ENCODE measurements around the gene NEAT1.

Gene NEAT1

DNA sequence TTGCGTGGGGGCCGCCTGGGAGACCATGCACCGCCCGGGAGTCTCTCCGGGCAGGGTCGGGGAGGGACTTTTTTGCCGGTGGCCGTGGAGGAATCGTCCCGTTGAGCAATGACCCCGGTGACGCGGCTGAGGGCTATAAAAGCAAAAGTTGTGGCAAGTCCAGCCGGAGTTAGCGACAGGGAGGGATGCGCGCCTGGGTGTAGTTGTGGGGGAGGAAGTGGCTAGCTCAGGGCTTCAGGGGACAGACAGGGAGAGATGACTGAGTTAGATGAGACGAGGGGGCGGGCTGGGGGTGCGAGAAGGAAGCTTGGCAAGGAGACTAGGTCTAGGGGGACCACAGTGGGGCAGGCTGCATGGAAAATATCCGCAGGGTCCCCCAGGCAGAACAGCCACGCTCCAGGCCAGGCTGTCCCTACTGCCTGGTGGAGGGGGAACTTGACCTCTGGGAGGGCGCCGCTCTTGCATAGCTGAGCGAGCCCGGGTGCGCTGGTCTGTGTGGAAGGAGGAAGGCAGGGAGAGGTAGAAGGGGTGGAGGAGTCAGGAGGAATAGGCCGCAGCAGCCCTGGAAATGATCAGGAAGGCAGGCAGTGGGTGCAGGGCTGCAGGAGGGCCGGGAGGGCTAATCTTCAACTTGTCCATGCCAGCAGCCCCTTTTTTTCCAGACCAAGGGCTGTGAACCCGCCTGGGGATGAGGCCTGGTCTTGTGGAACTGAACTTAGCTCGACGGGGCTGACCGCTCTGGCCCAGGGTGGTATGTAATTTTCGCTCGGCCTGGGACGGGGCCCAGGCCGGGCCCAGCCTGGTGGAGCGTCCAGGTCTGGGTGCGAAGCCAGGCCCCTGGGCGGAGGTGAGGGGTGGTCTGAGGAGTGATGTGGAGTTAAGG is at the start of gene NEAT1:
Gene NEAT1 (plus strand): TSS at position 166 of the 883 bp plus-strand sequence.
- DNase-seq (ENCODE audit: low read depth) = peak; percentile 97
- TF ChIP-seq, protein P1, sequence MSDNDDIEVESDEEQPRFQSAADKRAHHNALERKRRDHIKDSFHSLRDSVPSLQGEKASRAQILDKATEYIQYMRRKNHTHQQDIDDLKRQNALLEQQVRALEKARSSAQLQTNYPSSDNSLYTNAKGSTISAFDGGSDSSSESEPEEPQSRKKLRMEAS (IDR thresholded peaks at IDR 0.05; ENCODE audit: low read depth, low read length) = peak; percentile 43; the same call in 1 of the 2 replicates
- peak; percentile 75 for TF ChIP-seq MYC (IDR thresholded peaks at IDR 0.05; ENCODE audit: low read depth, low read length)
- TF ChIP-seq POLR2A (IDR thresholded peaks at IDR 0.05; ENCODE audit: extremely low read depth, insufficient read length) = peak; percentile 100
- TF ChIP-seq, protein P2, sequence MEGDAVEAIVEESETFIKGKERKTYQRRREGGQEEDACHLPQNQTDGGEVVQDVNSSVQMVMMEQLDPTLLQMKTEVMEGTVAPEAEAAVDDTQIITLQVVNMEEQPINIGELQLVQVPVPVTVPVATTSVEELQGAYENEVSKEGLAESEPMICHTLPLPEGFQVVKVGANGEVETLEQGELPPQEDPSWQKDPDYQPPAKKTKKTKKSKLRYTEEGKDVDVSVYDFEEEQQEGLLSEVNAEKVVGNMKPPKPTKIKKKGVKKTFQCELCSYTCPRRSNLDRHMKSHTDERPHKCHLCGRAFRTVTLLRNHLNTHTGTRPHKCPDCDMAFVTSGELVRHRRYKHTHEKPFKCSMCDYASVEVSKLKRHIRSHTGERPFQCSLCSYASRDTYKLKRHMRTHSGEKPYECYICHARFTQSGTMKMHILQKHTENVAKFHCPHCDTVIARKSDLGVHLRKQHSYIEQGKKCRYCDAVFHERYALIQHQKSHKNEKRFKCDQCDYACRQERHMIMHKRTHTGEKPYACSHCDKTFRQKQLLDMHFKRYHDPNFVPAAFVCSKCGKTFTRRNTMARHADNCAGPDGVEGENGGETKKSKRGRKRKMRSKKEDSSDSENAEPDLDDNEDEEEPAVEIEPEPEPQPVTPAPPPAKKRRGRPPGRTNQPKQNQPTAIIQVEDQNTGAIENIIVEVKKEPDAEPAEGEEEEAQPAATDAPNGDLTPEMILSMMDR (IDR thresholded peaks at IDR 0.05; ENCODE audit: low read depth, low read length) = no peak
- peak within 1 kb of the TSS; percentile 76 for H3K4me3 ChIP-seq (ENCODE audit: low read depth, low read length)

DNA sequence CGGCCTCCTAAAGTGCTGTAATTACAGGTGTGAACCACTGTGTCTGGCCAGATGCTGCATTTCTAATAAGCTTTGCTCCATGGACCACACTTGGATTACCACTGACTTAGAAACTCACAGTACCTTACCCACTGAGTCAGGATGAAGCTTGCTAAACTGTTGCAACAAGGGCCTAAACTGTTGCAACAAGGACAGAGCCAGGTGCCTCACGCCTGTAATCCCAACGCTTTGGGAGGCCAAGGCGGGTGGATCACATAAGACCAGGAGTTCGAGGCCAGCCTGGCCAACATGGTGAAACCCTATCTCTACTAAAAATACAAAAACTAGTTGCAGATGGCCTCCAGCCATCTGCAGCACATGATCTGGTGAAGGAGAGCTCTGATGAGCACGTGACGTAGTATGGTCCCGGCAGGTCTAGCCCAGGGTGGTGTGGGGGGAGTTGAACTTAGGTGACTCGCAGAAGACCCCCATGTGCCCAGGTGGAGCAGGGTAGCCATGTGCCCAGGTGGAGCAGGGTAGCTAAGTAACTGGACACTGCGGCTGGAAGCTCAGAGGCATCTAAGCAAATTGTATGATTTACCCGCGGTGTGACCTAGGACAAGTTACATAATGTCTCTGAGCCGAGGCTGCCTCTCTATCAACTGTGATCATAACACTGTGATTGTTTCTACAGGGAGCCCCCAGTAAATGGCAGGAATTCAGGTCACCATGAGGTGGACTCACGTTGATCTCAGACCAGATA is 48.6 kb upstream of the NEAT1 start:
- no peak overlapping the region for H3K4me3 ChIP-seq (ENCODE audit: low read depth, low read length)
- TF ChIP-seq POLR2A (IDR thresholded peaks at IDR 0.05; ENCODE audit: extremely low read depth, insufficient read length) (no peak), MYC (IDR thresholded peaks at IDR 0.05; ENCODE audit: low read depth, low read length) (no peak)
- TF ChIP-seq, protein P2 (IDR thresholded peaks at IDR 0.05; ENCODE audit: low read depth, low read length) = no peak
- TF ChIP-seq, protein P1 (IDR thresholded peaks at IDR 0.05; ENCODE audit: low read depth, low read length) = no peak
- DNase-seq (ENCODE audit: low read depth) = no peak

DNA sequence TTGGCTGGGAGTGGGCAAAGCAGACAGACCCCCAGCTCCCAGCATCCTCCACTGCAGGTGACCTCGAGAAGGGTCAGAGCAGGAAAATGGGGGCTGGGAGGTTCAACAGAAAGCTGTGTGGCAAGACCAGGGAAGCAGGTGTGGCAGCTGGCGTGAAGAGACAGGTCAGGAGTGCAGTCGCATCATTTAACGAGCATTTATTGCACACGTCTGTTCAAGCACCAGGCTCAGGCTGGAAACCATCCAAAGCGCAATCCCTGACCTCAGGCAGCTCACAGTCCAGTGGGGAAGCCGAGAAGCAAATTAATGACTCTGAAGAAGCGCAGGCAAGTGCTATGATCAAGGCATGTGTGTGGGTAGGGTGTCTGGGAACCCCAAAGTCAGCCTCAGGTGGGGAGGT is 47.6 kb upstream of the NEAT1 start:
- TF ChIP-seq POLR2A (IDR thresholded peaks at IDR 0.05; ENCODE audit: extremely low read depth, insufficient read length) (no peak), MYC (IDR thresholded peaks at IDR 0.05; ENCODE audit: low read depth, low read length) (no peak)
- TF ChIP-seq, protein P1 (IDR thresholded peaks at IDR 0.05; ENCODE audit: low read depth, low read length) = no peak
- TF ChIP-seq, protein P2 (IDR thresholded peaks at IDR 0.05; ENCODE audit: low read depth, low read length) = no peak
- no peak for DNase-seq (ENCODE audit: low read depth)
- no peak overlapping the region for H3K4me3 ChIP-seq (ENCODE audit: low read depth, low read length)

DNA sequence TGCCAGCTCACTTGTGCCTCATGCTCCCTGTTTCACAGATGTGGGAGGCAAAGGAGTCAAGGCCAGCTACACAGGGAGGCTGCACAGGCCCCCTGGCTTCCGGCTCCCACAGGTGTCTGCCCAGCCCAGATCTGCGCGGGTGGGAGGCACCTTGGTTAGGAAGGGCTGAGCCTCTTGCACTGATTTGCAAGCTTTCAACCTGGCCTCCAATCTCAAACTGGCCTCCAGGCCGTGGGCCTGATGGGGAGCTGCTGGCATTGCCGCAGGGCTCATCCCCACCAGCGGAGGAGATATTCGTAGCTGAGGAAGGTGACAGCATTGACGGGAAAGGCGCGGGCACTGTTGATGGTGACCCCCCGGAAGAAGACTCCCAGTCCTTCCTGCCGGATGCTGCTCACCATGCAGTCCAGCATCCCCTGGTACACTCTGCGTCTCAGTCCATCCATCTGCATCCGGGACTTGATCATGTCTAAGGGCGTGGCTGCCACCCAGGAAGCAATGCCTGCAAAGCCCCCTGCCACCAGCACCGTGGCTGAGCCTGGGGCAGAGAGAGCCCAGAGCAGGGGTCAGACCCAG is 46.4 kb upstream of the NEAT1 start:
- TF ChIP-seq MYC (IDR thresholded peaks at IDR 0.05; ENCODE audit: low read depth, low read length) = no peak
- no peak for TF ChIP-seq POLR2A (IDR thresholded peaks at IDR 0.05; ENCODE audit: extremely low read depth, insufficient read length)
- TF ChIP-seq, protein P1 (IDR thresholded peaks at IDR 0.05; ENCODE audit: low read depth, low read length) = no peak
- TF ChIP-seq, protein P2 (IDR thresholded peaks at IDR 0.05; ENCODE audit: low read depth, low read length) = no peak
- no peak for DNase-seq (ENCODE audit: low read depth)
- H3K4me3 ChIP-seq (ENCODE audit: low read depth, low read length) = no peak overlapping the region

DNA sequence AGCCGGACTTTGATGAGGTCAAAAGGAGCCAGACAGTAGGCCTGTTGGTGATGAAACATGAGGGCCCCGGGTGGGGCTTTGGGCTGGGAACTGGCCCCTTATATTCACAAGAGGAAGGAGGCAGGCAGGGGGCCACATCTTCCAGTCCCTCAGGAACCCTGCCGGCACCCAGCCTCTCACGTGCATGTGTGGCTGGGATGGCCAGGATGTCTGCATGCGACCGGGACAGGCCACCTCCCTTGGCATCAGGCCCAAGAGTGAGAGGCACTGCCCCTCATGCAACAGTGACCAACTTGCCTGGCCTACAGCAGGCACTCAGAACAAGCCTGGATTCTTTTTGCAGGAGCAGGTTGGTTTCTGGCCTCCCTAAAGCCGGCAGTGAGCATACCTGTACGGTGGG is 45.6 kb upstream of the NEAT1 start:
- TF ChIP-seq POLR2A (IDR thresholded peaks at IDR 0.05; ENCODE audit: extremely low read depth, insufficient read length) (no peak), MYC (IDR thresholded peaks at IDR 0.05; ENCODE audit: low read depth, low read length) (no peak)
- TF ChIP-seq, protein P1 (IDR thresholded peaks at IDR 0.05; ENCODE audit: low read depth, low read length) = no peak
- TF ChIP-seq, protein P2 (IDR thresholded peaks at IDR 0.05; ENCODE audit: low read depth, low read length) = no peak
- no peak overlapping the region for H3K4me3 ChIP-seq (ENCODE audit: low read depth, low read length)
- DNase-seq (ENCODE audit: low read depth) = no peak

All from NB4 (cell line).